ENCODE measurements around the gene KLK10.
"Not testable (repeated sequence)": the region's sequence is repeated elsewhere in the genome, so short reads cannot be mapped to it uniquely, and the experiment has no call there.

Gene KLK10

DNA sequence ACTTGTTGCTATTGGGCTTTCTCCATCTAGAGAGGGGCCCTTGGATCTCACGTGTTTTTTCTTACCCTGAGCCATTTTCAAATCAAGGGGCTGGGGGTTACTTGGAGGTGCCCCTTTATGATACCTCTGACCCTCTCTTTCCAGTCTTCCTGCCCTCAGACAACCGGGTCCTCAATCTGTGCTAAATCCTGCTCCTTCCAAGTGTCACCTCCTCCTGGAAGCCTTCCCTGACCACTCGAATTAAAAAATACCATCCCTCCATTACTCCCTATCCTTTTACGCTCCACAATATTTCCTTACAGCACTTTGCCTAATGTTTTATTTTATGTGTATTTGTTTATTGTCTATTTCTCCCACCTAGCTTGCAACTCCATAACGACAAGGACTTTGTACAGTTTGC lies 21.4 kb downstream of the KLK10 start:
- no peaks in the 10 kb centered on the region for H3K4me1 ChIP-seq
- no peaks in the 10 kb centered on the region; the same call in 1 of the 2 replicates for H3K27me3 ChIP-seq
- no peaks in the 10 kb centered on the region for H3K36me3 ChIP-seq
- DNase-seq = no peak
- H3K4me3 ChIP-seq (ENCODE audit: low read depth, low read length) = no peak overlapping the region
- TF ChIP-seq, protein P1, sequence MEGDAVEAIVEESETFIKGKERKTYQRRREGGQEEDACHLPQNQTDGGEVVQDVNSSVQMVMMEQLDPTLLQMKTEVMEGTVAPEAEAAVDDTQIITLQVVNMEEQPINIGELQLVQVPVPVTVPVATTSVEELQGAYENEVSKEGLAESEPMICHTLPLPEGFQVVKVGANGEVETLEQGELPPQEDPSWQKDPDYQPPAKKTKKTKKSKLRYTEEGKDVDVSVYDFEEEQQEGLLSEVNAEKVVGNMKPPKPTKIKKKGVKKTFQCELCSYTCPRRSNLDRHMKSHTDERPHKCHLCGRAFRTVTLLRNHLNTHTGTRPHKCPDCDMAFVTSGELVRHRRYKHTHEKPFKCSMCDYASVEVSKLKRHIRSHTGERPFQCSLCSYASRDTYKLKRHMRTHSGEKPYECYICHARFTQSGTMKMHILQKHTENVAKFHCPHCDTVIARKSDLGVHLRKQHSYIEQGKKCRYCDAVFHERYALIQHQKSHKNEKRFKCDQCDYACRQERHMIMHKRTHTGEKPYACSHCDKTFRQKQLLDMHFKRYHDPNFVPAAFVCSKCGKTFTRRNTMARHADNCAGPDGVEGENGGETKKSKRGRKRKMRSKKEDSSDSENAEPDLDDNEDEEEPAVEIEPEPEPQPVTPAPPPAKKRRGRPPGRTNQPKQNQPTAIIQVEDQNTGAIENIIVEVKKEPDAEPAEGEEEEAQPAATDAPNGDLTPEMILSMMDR (IDR thresholded peaks at IDR 0.05; ENCODE audit: low read depth, low read length) = no peak
- H3K9me3 ChIP-seq = no peaks in the 10 kb centered on the region

DNA sequence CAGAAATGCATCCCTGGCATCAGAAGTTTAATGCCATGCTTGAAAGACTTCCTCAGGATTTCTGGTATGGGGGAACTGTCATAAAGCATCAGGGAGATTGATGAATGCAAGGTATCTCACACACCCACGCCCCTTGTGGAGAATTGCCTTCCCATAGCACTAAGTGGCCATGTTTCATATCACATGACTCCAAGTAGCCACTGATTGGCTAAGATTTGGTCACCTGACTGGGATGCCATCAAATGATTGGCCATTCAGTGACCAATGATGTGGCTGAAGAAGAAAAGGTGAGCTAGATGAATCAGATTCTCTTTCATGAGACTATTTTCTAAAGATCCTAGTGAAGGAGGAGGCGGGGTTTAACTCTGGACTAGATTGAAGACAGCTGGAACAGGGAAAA lies 25.4 kb downstream of the KLK10 start:
- Histone ChIP-seq H3K4me3 (ENCODE audit: low read depth, low read length) (no peak overlapping the region), H3K4me1 (no peaks in the 10 kb centered on the region)

DNA sequence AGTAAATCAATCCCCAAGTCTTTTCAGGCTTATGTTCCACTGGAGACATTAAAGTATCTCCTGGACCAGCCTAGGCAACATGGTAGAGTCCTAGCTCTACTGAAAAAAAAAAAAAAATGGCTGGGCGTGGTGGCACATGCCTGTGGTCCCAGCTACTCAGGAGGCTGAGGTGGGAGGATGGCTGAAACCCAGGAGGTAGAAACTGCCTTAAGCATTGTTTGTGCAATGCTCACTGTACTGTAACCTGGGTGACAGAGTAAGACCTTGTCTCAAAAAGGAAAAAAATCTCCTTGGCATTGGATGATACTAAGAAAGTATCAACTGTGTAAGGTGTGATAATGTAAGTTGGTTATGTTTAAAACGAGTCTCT lies 26.9 kb downstream of the KLK10 start:
- H3K9me3 ChIP-seq = no peaks in the 10 kb centered on the region
- DNase-seq = no peak
- H3K4me1 ChIP-seq = no peaks in the 10 kb centered on the region
- TF ChIP-seq, protein P1 (IDR thresholded peaks at IDR 0.05; ENCODE audit: low read depth, low read length) = no peak
- H3K27me3 ChIP-seq = no peaks in the 10 kb centered on the region; the same call in 1 of the 2 replicates
- no peak overlapping the region for H3K4me3 ChIP-seq (ENCODE audit: low read depth, low read length)
- no peaks in the 10 kb centered on the region for H3K36me3 ChIP-seq

More for the DNA sequence above, 25.4 kb downstream of the KLK10 start:
- DNase-seq = peak; percentile 48
- Histone ChIP-seq H3K9me3 (no peaks in the 10 kb centered on the region), H3K27me3 (no peaks in the 10 kb centered on the region), H3K36me3 (no peaks in the 10 kb centered on the region)
- TF ChIP-seq, protein P1 (IDR thresholded peaks at IDR 0.05; ENCODE audit: low read depth, low read length) = no peak

DNA sequence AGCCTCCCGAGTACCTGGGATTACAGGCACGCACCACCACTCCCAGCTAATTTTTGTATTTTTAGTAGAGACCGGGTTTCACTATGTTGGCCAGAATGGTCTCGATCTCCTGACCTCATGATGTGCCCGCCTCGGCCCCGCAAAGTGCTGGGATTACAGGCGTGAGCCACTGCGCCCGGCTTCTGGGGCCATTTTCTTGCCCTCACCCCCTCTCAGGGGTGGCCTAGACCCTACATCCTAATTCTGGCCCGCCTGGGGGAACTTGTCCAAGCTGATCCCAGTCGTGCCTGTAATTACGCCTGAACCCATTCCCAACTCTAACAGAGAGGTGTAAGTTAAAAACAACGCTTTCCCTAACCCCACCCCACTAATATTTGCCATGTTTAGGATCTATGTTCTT lies 35.1 kb downstream of the KLK10 start:
- not testable (repeated sequence) for DNase-seq; H3K4me1 ChIP-seq; H3K4me3 ChIP-seq (ENCODE audit: low read depth, low read length); H3K36me3 ChIP-seq; H3K9me3 ChIP-seq
- H3K27me3 ChIP-seq = peaks cover 17% of the 10 kb centered on the region

DNA sequence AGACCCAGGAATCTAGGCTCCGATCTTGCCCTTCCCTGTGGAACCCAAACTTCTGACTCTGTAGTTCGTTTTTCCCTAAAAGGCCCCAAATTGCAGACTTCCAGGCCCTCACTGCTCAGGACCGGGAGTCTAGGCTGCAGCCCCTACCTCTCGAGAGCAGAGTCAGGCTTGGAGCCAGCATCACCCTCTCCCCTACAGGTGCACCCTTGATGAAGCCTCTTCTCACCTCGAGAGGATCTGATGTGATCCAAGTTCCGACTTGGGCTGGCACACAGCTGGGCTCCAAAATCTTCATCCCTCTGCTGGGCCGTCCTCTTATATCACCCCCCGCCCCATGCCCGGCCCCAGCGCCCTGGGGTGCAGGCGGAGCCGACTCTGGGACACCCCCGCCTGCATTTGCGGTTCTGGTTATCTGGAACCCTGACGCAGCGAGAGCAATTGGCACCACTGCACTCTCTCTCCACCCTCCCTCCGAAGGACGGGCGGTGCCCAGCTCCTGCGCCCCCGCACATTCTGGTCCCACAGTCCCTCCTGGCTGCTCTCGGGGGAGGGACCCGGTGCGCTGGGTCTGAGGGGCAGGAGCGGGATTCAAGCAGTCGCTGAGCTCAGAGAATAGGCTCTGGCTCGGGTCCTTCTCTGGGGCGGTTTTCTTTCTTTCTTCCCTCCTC lies 35.8 kb downstream of the KLK10 start, which contains the start of gene KLK7:
Gene KLK7, minus strand, starts transcription at position 293 of the 668 bp plus-strand sequence. CDS start 1,518 bp downstream, outside the sequence.
- TF ChIP-seq, protein P1 (IDR thresholded peaks at IDR 0.05; ENCODE audit: low read depth, low read length) = no peak
- Histone ChIP-seq H3K9me3 (no peaks in the 10 kb centered on the region), H3K4me1 (no peaks in the 10 kb centered on the region), H3K27me3 (peaks cover 17% of the 10 kb centered on the region), H3K36me3 (no peaks in the 10 kb centered on the region), H3K4me3 (ENCODE audit: low read depth, low read length) (no peak within 1 kb of the TSS)
- DNase-seq = no peak

DNA sequence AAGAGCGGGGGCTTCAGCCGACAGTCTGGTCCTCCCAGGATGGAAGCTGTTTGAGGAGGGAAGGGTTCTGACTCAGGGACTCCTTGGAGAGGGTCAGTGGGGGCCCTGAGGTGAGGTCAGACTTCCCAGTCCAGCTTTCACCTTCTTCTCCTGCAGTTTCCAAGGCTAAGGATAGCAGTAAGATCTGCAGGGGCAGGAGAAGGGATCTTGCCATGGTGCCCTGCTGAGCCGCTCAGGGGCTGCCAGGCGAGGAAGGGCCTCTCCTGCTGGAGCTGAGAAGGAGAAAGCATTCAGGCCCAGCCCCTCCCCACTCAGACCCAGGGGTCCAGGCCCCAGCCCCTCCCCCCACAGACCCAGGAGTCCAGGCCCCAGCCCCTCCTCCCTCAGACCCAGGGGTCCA lies 37.3 kb downstream of the KLK10 start:
- Histone ChIP-seq H3K27me3 (peaks cover 13% of the 10 kb centered on the region), H3K36me3 (no peaks in the 10 kb centered on the region), H3K9me3 (no peaks in the 10 kb centered on the region), H3K4me1 (no peaks in the 10 kb centered on the region), H3K4me3 (ENCODE audit: low read depth, low read length) (no peak overlapping the region)
- DNase-seq = no peak
- TF ChIP-seq, protein P1 (IDR thresholded peaks at IDR 0.05; ENCODE audit: low read depth, low read length) = no peak
